Measurements from ENCODE around the gene MYOZ2.

- no peak for TF ChIP-seq CTCF (IDR thresholded peaks at IDR 0.05)
- TF ChIP-seq POLR2A (IDR thresholded peaks at IDR 0.05): no peak
- no peak for TF ChIP-seq POLR2AphosphoS5 (IDR thresholded peaks at IDR 0.05; ENCODE audit: insufficient read depth in 1 of 2, low read depth in 1 of 2)
Observed at GRCh38 chr4:119221412-119221811, 85.8 kb downstream of the MYOZ2 start.
